Esophagus (tissue), 2 donors: ENCODE measurements around the gene MBNL1. TPM values are rescaled to one million over a fixed set of nuclear protein-coding genes. Genes with fewer than 3 reads are reported as not detected.
A peak's percentile ranks its signal among the peaks of the same experiment; 100 is the strongest.

ENCODE experiments used
- H3K27ac ChIP-seq, 2 donors: one replicate each; pipeline ENCODE4 v1.5.1; 2013; ENCODE audit warnings: low read depth in 2 of 2, mild to moderate bottlenecking in 2 of 2, inconsistent platforms in 1 of 2, low read length in 1 of 2, moderate library complexity in 1 of 2
- H3K27me3 ChIP-seq, 2 donors: one replicate each; pipeline ENCODE4 v1.6.1; 2013; ENCODE audit warnings: low read length in 2 of 2, control low read depth in 1 of 2, mild to moderate bottlenecking in 1 of 2; ENCODE audit not compliant: insufficient read depth in 2 of 2, control insufficient read depth in 1 of 2
- H3K36me3 ChIP-seq, 2 donors: one replicate each; pipeline ENCODE4 v1.6.1; 2013; ENCODE audit warnings: low read length in 1 of 2; ENCODE audit not compliant: control insufficient read depth in 2 of 2, insufficient read depth in 2 of 2
- H3K4me1 ChIP-seq, 2 donors: one replicate each; pipeline ENCODE4 v1.6.1; 2013; ENCODE audit warnings: low read length in 1 of 2; ENCODE audit not compliant: control insufficient read depth in 2 of 2, insufficient read depth in 2 of 2
- H3K4me3 ChIP-seq, 2 donors: one replicate each; pipeline ENCODE4 v1.5.1; 2013; ENCODE audit warnings: low read length in 2 of 2, mild to moderate bottlenecking in 2 of 2, low read depth in 1 of 2, moderate library complexity in 1 of 2
- H3K9me3 ChIP-seq, 2 donors: one replicate each; pipeline ENCODE4 v1.6.1; 2013; ENCODE audit warnings: mild to moderate bottlenecking in 2 of 2, low read depth in 1 of 2, low read length in 1 of 2, moderate library complexity in 1 of 2; ENCODE audit not compliant: control insufficient read depth in 2 of 2, insufficient read depth in 1 of 2
- WGBS, 2 donors: extraction: QIAGEN DNeasy Blood & Tissue Kit; methylation state at CpG; one replicate each; pipeline ENCODE4 v1.1.7; 2013; 5-methylcytosine and 5-hydroxymethylcytosine counted together
- polyA plus RNA-seq, 2 donors: library from polyadenylated mRNA; stranded (reverse); fragments of 200-250 nt; gene quantifications; one replicate each; pipeline ENCODE4 v1.2.3, GENCODE V29; 2013
- donor health status: healthy with polysubstance abuse.
- donor health status: Bipolar disorder and iron deficiency.

Gene MBNL1
- polyA plus RNA-seq, 2 donors: 23.6 to 28.6 TPM

DNA sequence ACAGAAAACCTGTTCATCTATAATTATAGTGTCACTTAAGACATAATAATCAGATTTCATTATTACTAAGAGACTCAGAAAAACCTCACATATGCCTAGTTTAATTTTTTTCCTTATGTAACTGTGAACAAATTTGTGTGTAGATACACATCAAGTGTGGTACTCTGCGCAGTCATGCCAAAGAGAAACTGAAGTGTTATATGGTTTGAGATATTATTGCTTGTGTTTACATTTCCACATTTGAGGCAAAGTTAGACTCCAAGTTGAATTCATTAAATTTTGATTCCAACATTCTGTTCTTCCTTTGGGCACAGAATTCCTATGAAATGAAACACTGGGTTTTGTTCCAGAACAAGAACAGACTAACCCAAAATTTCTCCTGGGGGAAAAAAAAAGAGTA is 2.2 kb downstream of the MBNL1 start:
- WGBS, 2 donors: 13 to 22% methylated on average over 1 of the region's 1 CpG
- Histone ChIP-seq H3K27ac (peak overlapping the region in 1 of 2 donors; percentile 26), H3K27me3 (no peaks in the 10 kb centered on the region), H3K4me1 (no peaks in the 10 kb centered on the region), H3K9me3 (no peaks in the 10 kb centered on the region), H3K36me3 (no peaks in the 10 kb centered on the region), H3K4me3 (peak overlapping the region in 1 of 2 donors; percentile 100)

DNA sequence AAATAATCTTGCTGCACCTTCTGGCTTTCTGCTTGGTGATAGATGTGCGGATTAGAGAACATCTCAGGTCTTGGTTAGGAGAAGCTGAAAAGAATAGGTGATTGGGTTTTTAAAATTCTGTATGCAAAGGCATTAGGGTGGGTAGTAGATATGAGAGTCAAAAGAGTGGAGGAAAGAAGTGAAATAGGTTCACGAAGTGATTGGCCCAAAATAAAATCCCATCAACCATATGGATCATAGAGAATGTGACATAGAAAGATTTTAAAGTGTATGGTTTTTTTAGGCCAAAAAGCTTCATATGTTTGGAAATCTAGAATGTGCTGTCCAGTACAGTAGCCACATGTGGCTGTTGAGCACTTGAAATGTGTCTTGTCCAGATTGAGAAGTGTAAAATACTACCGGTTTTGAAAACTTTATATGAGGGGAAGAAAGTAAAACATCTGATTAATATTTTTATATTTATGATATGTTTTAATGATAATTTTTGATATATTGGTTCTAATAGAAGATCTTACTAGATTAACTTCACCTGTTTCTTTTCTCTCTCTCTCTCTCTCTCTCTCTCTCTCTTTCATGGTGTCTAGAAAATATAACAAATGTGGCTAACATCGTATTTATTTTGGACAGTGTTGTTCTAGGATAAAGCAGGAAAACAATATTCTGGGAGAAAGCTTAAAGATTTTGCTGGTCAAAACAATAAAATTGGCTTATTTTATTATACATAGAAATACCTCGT is 2.9 kb downstream of the MBNL1 start:
- no peaks in the 10 kb centered on the region for H3K36me3 ChIP-seq
- H3K27ac ChIP-seq: peak overlapping the region in 1 of 2 donors; percentile 25
- H3K27me3 ChIP-seq: no peaks in the 10 kb centered on the region
- peak overlapping the region in 1 of 2 donors; percentile 100 for H3K4me3 ChIP-seq
- H3K4me1 ChIP-seq: no peaks in the 10 kb centered on the region
- no peaks in the 10 kb centered on the region for H3K9me3 ChIP-seq
- 22 to 31% methylated on average over 5 of the region's 5 CpGs for WGBS, 2 donors

DNA sequence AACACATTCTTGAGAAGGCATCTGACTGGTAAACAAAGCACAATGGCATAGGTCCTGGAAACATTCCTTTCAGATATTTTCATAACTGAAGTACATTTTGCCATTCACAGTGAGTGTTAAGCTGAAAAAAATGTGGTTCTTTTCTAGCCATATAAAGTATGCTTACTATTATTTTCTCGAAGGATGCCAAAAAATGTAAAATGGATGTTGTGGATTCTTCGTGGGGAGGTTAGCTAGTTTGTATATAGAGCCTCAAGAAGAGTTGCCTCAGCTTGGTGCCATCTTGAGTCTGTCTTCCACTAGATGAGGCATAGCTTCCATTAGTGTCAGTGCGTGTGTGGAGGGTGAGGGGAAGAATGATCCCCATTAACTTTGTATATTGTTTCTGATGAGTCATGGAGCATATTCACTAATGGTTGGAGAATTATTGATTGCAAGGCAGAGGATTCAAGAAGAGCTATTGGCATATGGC is 4.1 kb downstream of the MBNL1 start:
- Histone ChIP-seq H3K4me3 (no peak overlapping the region), H3K27me3 (no peaks in the 10 kb centered on the region), H3K4me1 (no peaks in the 10 kb centered on the region), H3K27ac (peak overlapping the region in 1 of 2 donors; percentile 49), H3K9me3 (no peaks in the 10 kb centered on the region), H3K36me3 (no peaks in the 10 kb centered on the region)
- WGBS, 2 donors: 30 to 41% methylated on average over 3 of the region's 3 CpGs

DNA sequence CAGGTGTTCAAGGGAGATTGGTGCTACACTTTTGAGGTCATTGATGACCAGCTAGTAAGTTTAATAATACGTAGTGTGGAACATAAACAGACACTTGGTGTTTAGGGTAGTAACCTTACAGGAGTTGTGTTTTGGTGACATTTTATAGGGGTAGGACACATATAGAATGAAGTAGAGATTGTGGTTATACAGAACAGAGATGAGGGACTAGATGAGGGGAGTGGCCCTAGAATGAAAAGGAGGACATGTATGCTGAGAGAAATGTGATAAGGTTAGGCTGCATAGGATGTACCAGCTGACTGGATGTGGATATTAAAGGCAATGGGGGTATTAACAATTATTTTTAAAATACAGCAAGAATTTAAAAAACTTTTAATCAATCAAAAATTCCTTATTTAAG is 8.0 kb downstream of the MBNL1 start:
- Histone ChIP-seq H3K27me3 (no peaks in the 10 kb centered on the region), H3K9me3 (no peaks in the 10 kb centered on the region), H3K36me3 (no peaks in the 10 kb centered on the region), H3K4me1 (no peaks in the 10 kb centered on the region), H3K4me3 (no peak overlapping the region), H3K27ac (no peak overlapping the region)
- WGBS, 2 donors: 76 to 80% methylated on average over 1 of the region's 1 CpG

DNA sequence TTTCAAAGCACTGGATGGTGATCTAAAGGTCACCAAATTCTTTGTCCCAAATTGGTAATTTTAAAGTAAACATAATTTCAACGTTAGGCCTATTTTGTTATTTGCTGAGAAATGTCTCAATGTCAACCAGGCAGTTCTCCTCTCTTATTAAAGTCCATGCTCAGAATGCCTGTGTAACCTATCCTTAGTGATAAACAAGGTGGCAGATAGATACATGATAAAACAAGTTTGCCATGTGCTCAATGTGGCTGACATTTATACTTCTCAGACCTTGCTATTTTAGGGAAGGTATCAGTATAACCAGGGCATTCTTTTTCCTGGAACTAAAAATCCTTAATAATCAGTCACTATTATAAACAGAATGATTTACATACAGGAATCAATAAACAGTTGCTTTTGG is 8.5 kb downstream of the MBNL1 start:
- no peak overlapping the region for H3K4me3 ChIP-seq
- 6% methylated on average over 1 of the region's 1 CpG for WGBS, 2 donors
- H3K4me1 ChIP-seq: no peaks in the 10 kb centered on the region

DNA sequence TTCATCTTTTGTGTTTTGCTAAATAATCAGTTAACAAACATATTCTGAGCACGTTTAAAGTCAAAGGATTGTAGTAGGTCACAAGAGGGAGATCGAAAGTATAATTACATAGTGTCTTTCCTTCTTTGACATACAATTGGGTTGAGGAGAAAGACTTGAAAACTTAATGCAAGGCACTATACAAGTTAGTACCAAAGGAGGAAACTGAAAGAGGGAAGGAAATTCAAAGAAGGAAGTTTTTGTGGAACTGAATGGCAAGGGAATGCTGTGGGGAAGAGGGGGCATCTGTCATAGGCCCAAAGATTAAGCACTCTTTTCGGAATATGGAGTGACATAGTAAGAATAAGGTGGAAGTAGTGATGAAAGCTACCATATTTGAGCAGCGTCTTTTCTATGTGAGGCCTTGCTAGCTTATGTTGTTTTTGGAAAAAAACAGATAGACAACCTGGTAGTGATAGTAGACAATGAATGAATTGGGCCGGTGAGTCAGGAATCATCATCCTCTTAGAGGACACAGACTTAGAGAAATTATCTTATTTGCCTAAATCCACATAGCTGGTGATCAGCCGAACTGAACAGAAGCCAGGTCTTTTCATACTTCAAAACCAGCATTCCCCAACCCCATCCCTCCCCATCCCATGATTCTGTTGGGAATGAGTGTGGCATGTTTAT is 10.2 kb downstream of the MBNL1 start:
- Histone ChIP-seq H3K27ac (peak overlapping the region in 1 of 2 donors; percentile 16), H3K4me1 (peaks cover 0 to 2% of the 10 kb centered on the region in 2 donors), H3K36me3 (no peaks in the 10 kb centered on the region), H3K9me3 (no peaks in the 10 kb centered on the region), H3K4me3 (no peak overlapping the region), H3K27me3 (no peaks in the 10 kb centered on the region)
- WGBS, 2 donors: 64 to 65% methylated on average over 6 of the region's 6 CpGs

More for the DNA sequence above, 8.5 kb downstream of the MBNL1 start:
- Histone ChIP-seq H3K27ac (no peak overlapping the region), H3K36me3 (no peaks in the 10 kb centered on the region), H3K9me3 (no peaks in the 10 kb centered on the region), H3K27me3 (no peaks in the 10 kb centered on the region)

DNA sequence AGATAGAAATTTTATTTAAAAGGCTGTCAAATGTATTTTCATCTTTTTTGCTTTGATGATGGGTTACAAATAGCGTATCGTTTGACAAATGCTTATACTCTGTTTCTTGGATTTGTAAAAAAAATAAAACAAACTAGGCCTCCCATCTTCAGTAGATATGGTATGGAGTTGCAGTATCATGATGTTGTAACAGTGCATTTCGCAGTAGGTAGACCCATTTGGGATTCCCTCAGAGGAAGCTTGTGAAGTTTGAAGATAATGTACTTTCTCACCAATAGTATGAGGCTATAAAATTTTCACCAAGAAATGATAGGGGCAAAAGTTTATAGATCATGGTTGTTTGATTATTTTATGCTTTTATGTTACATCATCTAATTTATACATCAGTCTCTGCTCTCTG is 10.8 kb downstream of the MBNL1 start:
- Histone ChIP-seq H3K36me3 (no peaks in the 10 kb centered on the region), H3K4me1 (peaks cover 0 to 2% of the 10 kb centered on the region in 2 donors), H3K27me3 (no peaks in the 10 kb centered on the region), H3K4me3 (no peak overlapping the region), H3K27ac (no peak overlapping the region), H3K9me3 (no peaks in the 10 kb centered on the region)
- 83 to 84% methylated on average over 3 of the region's 3 CpGs for WGBS, 2 donors

DNA sequence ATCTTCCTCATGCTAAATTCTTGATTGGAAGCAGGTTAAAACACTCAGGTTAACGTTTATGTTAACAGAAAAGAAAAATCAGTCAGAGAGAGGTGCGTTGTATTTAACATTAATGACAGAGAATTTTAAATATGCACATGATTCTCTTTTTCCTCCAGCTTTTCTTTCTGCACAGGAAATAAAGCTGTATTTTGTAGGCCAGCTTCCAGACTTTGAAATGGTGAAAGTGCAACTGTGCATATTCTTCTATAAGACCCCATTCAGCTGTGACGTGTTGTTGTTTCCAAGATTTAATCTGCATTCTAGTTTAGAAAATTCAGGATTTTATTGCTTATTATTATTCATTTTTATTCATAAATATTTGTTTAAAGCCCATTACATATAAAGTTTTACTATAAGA is 11.8 kb downstream of the MBNL1 start:
- WGBS, 2 donors: 47% methylated on average over 3 of the region's 3 CpGs
- no peak overlapping the region for H3K4me3 ChIP-seq
- no peaks in the 10 kb centered on the region for H3K36me3 ChIP-seq
- H3K27ac ChIP-seq: no peak overlapping the region
- peaks cover 0 to 2% of the 10 kb centered on the region in 2 donors for H3K4me1 ChIP-seq
- no peaks in the 10 kb centered on the region for H3K27me3 ChIP-seq
- no peaks in the 10 kb centered on the region for H3K9me3 ChIP-seq

DNA sequence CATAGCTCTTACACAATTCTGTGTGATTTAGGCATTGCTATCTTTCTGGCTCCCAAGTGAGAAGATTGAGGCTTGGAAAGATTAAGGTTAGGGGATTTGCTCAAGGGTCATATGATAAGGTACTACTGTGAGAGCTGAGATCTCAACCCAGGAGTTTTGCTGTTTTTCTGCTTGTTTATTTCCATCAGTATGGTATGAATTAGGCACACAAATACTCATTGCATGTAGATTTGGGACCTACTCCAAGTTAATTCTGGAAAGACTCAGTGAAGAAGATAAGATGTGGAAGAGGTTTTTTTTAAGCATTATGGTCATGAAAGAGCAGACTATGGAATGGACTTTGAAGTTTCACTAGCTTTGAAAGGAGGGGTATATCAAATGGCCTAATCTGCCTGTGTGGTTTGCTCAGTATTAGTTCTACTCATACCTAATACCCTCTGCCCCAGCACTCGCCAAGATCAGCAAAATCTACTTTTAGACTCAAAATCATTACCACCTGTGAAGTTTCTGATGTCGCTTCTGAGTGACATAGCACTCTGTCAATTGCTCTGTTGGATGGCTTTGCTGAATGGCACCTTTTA is 12.5 kb downstream of the MBNL1 start:
- Histone ChIP-seq H3K27ac (no peak overlapping the region), H3K36me3 (no peaks in the 10 kb centered on the region), H3K27me3 (no peaks in the 10 kb centered on the region), H3K4me1 (peaks cover 0 to 2% of the 10 kb centered on the region in 2 donors), H3K4me3 (no peak overlapping the region), H3K9me3 (no peaks in the 10 kb centered on the region)
- WGBS, 2 donors: 46 to 72% methylated on average over 2 of the region's 2 CpGs
